ENCODE results near the gene KIF25.

Gene KIF25

DNA sequence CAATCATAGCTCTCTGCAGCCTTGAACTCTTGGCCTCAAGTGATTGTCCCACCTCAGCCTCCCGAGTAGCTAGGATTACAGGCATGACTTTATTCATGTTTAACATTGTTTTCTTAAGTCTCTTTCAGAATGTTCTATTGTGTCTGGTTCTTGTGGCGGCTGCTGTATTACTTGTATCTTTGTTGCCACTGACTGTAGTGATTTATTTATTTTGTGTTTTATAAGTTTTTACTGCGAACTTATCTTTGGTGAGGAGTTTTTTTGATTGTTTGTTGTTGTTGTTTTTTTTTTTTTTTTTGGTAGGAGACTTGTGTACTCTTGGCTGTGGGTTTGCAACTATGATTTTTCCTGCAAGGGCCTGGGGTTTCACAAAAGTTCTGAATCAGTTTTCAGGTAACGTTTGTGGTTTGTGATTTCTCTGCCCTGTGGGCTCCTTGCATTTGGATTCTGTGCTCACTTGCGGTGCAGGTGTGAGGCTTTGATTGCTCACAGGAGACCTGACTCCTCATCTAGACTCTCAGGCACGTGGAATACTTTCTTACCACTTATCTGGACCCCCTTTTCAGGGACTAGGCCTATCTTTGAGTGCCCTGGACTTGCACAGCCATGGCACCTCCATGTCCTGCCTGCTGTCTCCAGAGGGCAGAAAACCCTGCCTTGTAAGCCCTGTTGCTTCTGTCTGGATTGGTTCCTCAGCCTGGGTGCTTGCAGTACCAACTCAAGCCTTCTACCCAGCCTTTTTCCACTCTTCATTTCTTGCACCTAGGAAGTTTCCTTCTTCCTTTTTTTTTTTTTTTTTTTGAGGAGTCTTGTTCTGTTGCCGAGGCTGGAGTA, 25.2 kb downstream of the KIF25 start:
- Histone ChIP-seq H3K27me3 (peaks cover 0 to 15% of the 10 kb centered on the region in 2 donors), H3K4me1 (no peaks in the 10 kb centered on the region), H3K36me3 (no peaks in the 10 kb centered on the region), H3K4me3 (no peak overlapping the region), H3K9me3 (no peaks in the 10 kb centered on the region), H3K27ac (no peak overlapping the region)
- intact Hi-C loops (cut with DNase I; ENCODE audit: low total_unique reads) = no loop called here
- TF ChIP-seq CTCF (IDR thresholded peaks at IDR 0.05) = no peak
- DNase-seq = no peak

GRCh38 chr6:168024951-168025510, 27.6 kb downstream of the KIF25 start:
- intact Hi-C loops (cut with DNase I; ENCODE audit: low total_unique reads) = no loop called here
- H3K4me3 ChIP-seq = no peak overlapping the region
- H3K27ac ChIP-seq = no peak overlapping the region
- H3K9me3 ChIP-seq = no peaks in the 10 kb centered on the region
- no peaks in the 10 kb centered on the region for H3K4me1 ChIP-seq
- no peak for TF ChIP-seq CTCF (IDR thresholded peaks at IDR 0.05)
- no peaks in the 10 kb centered on the region for H3K36me3 ChIP-seq
- H3K27me3 ChIP-seq = peaks cover 0 to 15% of the 10 kb centered on the region in 2 donors
- no peak for DNase-seq

DNA sequence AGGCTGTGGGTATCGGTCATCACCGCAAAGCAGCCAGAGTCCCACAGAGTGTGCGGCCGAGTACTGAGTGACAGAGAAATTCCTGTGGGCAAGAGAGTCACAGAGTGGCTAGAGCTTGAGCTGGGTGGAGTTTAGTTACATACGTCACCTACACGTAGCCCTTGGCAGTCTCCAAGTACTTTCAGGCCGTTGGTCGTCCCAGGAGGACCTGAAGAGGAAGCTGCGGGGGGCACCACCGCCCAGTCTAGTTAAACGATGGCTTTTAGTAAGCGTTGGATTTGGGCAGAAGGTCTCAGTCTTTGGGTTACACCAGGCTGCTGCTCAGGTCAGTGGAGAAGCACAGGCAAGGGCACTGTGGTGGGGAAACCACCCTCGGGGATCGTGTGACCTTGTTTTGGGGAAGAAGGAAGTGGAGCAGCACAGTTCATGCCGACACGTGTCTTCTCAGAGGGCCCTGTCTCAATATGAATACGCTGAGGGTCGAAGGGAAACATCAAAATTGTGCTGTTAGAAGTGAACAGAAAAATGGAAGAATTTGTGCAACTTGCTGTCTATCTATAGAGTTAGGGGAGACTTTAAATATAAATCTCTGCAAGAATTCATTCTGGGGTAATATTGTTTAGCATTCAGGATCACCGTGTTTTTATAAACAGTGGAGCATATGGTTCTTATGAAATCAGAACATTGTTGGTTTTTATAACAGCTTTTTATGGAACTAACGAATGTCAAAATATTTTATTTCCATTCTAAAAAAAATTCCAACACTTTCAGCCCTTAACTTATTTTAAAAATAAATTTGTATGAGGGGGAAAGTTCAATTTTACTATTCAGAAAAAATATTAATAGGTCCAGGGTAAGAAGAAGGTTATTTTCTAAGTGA, 28.6 kb downstream of the KIF25 start:
- no peak for DNase-seq
- H3K9me3 ChIP-seq = no peaks in the 10 kb centered on the region
- no peaks in the 10 kb centered on the region for H3K4me1 ChIP-seq
- H3K4me3 ChIP-seq = no peak overlapping the region
- intact Hi-C loops (cut with DNase I; ENCODE audit: low total_unique reads) = no loop called here
- H3K36me3 ChIP-seq = no peaks in the 10 kb centered on the region
- TF ChIP-seq CTCF (IDR thresholded peaks at IDR 0.05) = no peak
- peaks cover 0 to 15% of the 10 kb centered on the region in 2 donors for H3K27me3 ChIP-seq
- no peak overlapping the region for H3K27ac ChIP-seq

- DNase-seq = no peak
- H3K4me1 ChIP-seq = no peaks in the 10 kb centered on the region
- peaks cover 0 to 15% of the 10 kb centered on the region in 2 donors for H3K27me3 ChIP-seq
- H3K4me3 ChIP-seq = no peak overlapping the region
- no peak overlapping the region for H3K27ac ChIP-seq
- intact Hi-C loops (cut with DNase I; ENCODE audit: low total_unique reads) = no loop called here
- no peaks in the 10 kb centered on the region for H3K36me3 ChIP-seq
- no peak for TF ChIP-seq CTCF (IDR thresholded peaks at IDR 0.05)
- H3K9me3 ChIP-seq = no peaks in the 10 kb centered on the region
Measured at GRCh38 chr6:168026925-168027324, 29.5 kb downstream of the KIF25 start.

DNA sequence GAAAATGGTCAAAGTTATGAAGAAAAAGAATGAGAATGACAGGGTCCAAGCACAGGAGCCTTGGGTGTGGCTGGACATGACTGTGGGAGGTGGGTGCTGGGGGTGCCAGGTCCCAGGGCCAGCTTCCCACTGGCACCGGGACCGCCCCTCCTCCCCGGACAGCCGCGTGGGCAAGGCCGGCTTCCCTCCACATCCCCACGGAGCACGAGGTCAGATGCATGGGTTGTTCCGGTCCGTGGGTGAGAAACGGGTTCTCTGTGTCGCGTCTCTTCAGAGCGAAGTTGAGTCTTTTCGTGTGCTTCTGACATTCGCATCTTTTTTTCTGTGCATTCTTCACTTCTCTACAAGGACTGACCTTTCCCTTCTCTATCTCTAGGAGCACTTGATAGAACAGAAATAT, 30.1 kb downstream of the KIF25 start:
- no peak overlapping the region for H3K4me3 ChIP-seq
- no peaks in the 10 kb centered on the region for H3K4me1 ChIP-seq
- peaks cover 0 to 15% of the 10 kb centered on the region in 2 donors for H3K27me3 ChIP-seq
- no peak overlapping the region for H3K27ac ChIP-seq
- no peaks in the 10 kb centered on the region for H3K36me3 ChIP-seq
- no peaks in the 10 kb centered on the region for H3K9me3 ChIP-seq
- no peak for TF ChIP-seq CTCF (IDR thresholded peaks at IDR 0.05)
- intact Hi-C loops (cut with DNase I; ENCODE audit: low total_unique reads) = no loop called here
- no peak for DNase-seq

Measured in tibial artery (tissue), 4 donors.